Hepatocyte (in vitro differentiated cells): ENCODE measurements around the gene DPYD. TPM values are rescaled to one million over a fixed set of nuclear protein-coding genes. Genes with fewer than 3 reads are reported as not detected.

Source experiments
- DNase-seq: peaks from one replicate; pipeline ENCODE4 v3.0.0-alpha.2; 2016; ENCODE audit warnings: low spot score
- H2AFZ ChIP-seq: fragments of 200-600 bp; sonication (generic); 2 replicates; pipeline ENCODE4 v1.6.0; 2016; ENCODE audit warnings: antibody characterized with exemption, mild to moderate bottlenecking
- H3K27ac ChIP-seq: fragments of 200-600 bp; sonication (generic); 2 replicates; pipeline ENCODE4 v1.5.1; 2016; ENCODE audit warnings: mild to moderate bottlenecking
- H3K27me3 ChIP-seq: fragments of 200-600 bp; sonication (generic); 2 replicates; pipeline ENCODE4 v1.6.1; 2016
- H3K36me3 ChIP-seq: fragments of 200-600 bp; sonication (generic); replicated peaks from 2 replicates; pipeline ENCODE4 v1.5.1; 2016; ENCODE audit warnings: low read depth; ENCODE audit not compliant: insufficient read depth
- H3K4me1 ChIP-seq: fragments of 200-600 bp; sonication (generic); 2 replicates; pipeline ENCODE4 v1.5.1; 2016; ENCODE audit warnings: mild to moderate bottlenecking, moderate library complexity; ENCODE audit not compliant: insufficient read depth
- H3K4me2 ChIP-seq: fragments of 200-600 bp; sonication (generic); 2 replicates; pipeline ENCODE4 v1.6.0; 2016
- H3K4me3 ChIP-seq: fragments of 200-600 bp; sonication (generic); 2 replicates; pipeline ENCODE4 v1.5.1; 2016; ENCODE audit warnings: mild to moderate bottlenecking
- H3K79me2 ChIP-seq: fragments of 200-600 bp; sonication (generic); 2 replicates; pipeline ENCODE4 v1.6.0; 2017; ENCODE audit warnings: mild to moderate bottlenecking
- H3K9me2 ChIP-seq: fragments of 200-600 bp; sonication (generic); replicated peaks from 2 replicates; pipeline ENCODE4 v1.6.0; 2017; ENCODE audit warnings: mild to moderate bottlenecking; ENCODE audit not compliant: insufficient read depth
- H3K9me3 ChIP-seq: fragments of 200-600 bp; sonication (generic); 2 replicates; pipeline ENCODE4 v1.5.1; 2016; ENCODE audit warnings: low read depth, mild to moderate bottlenecking
- H4K20me1 ChIP-seq: fragments of 200-600 bp; sonication (generic); 2 replicates; pipeline ENCODE4 v1.6.0; 2016; ENCODE audit warnings: mild to moderate bottlenecking; ENCODE audit not compliant: insufficient read depth, poor library complexity, severe bottlenecking
- CTCF ChIP-seq: fragments of 200-600 bp; sonication (generic); IDR thresholded peaks from 2 replicates; pipeline ENCODE4 v1.5.1; 2016; ENCODE audit warnings: antibody characterized with exemption, mild to moderate bottlenecking; ENCODE audit not compliant: poor library complexity
- EZH2 ChIP-seq: fragments of 200-600 bp; sonication (generic); IDR thresholded peaks from 2 replicates; pipeline ENCODE4 v1.6.1; 2016; ENCODE audit warnings: antibody characterized with exemption, mild to moderate bottlenecking, borderline replicate concordance
- EZH2phosphoT487 ChIP-seq: fragments of 200-600 bp; sonication (generic); IDR thresholded peaks from one replicate; pipeline ENCODE4 v1.6.1; 2018; ENCODE audit warnings: antibody characterized with exemption, mild to moderate bottlenecking, low read depth, moderate library complexity; ENCODE audit not compliant: unreplicated experiment, severe bottlenecking
- WGBS: methylation state at CpG from one replicate; pipeline ENCODE4 v1.1.6; 2016; ENCODE audit warnings: low lambda C conversion rate; ENCODE audit errors: missing lambda C conversion rate; 5-methylcytosine and 5-hydroxymethylcytosine counted together
- polyA plus RNA-seq: library from polyadenylated mRNA; unstranded; fragments of >200 nt; fragmentation: Nextera tagmentation; extraction: Ambion mirVana; gene quantifications from 2 replicates; pipeline ENCODE4 v1.2.1, GENCODE V29; 2016
- total RNA-seq: library from RNA; depleted of rRNA; stranded (reverse); fragments of >200 nt; gene quantifications from 2 replicates; pipeline ENCODE4 v1.2.3, GENCODE V29; 2014

The DPYD gene
- total and polyA plus RNA-seq, 2 experiments from 2014 or later = 7.5 to 21.8 TPM

GRCh38 chr1:97082160-97082848 is 838.5 kb downstream of the DPYD start:
- DNase-seq = no peak
- no peaks in the 10 kb centered on the region for H4K20me1 ChIP-seq
- H3K9me2 ChIP-seq = no peaks in the 10 kb centered on the region
- H3K36me3 ChIP-seq = no peaks in the 10 kb centered on the region
- TF ChIP-seq EZH2phosphoT487 (no peak), CTCF (no peak), EZH2 (no peak)
- H3K4me3 ChIP-seq = no peak overlapping the region
- no peak overlapping the region for H3K27ac ChIP-seq
- H3K27me3 ChIP-seq = no peaks in the 10 kb centered on the region
- H3K79me2 ChIP-seq = no peaks in the 10 kb centered on the region
- H2AFZ ChIP-seq = no peak overlapping the region
- no peak overlapping the region for H3K4me2 ChIP-seq
- no peaks in the 10 kb centered on the region for H3K4me1 ChIP-seq
- WGBS = 52% methylated on average over 4 of the region's 4 CpGs
- H3K9me3 ChIP-seq = no peaks in the 10 kb centered on the region

GRCh38 chr1:97078872-97079271 is 842.0 kb downstream of the DPYD start:
- DNase-seq = no peak
- Histone ChIP-seq H3K4me2 (no peak overlapping the region), H3K27ac (no peak overlapping the region), H3K36me3 (no peaks in the 10 kb centered on the region), H3K27me3 (no peaks in the 10 kb centered on the region), H3K9me2 (no peaks in the 10 kb centered on the region), H2AFZ (no peak overlapping the region), H3K9me3 (no peaks in the 10 kb centered on the region), H3K4me3 (no peak overlapping the region), H4K20me1 (no peaks in the 10 kb centered on the region), H3K4me1 (no peaks in the 10 kb centered on the region), H3K79me2 (no peaks in the 10 kb centered on the region)
- no peak for TF ChIP-seq EZH2phosphoT487
- 85% methylated on average over 6 of the region's 6 CpGs for WGBS

- H3K4me3 ChIP-seq = no peak overlapping the region
- H3K79me2 ChIP-seq = no peaks in the 10 kb centered on the region
- no peaks in the 10 kb centered on the region for H3K4me1 ChIP-seq
- WGBS = 64% methylated on average over 2 of the region's 2 CpGs
- H3K9me2 ChIP-seq = no peaks in the 10 kb centered on the region
- no peaks in the 10 kb centered on the region for H3K27me3 ChIP-seq
- H4K20me1 ChIP-seq = no peaks in the 10 kb centered on the region
- TF ChIP-seq EZH2phosphoT487 (no peak), EZH2 (no peak), CTCF (no peak)
- no peak for DNase-seq
- H3K27ac ChIP-seq = no peak overlapping the region
- no peak overlapping the region for H2AFZ ChIP-seq
- no peaks in the 10 kb centered on the region for H3K36me3 ChIP-seq
- H3K9me3 ChIP-seq = no peaks in the 10 kb centered on the region
- H3K4me2 ChIP-seq = no peak overlapping the region
Observed at GRCh38 chr1:97077221-97077620, 843.6 kb downstream of the DPYD start.

- Histone ChIP-seq H3K27me3 (no peaks in the 10 kb centered on the region), H4K20me1 (no peaks in the 10 kb centered on the region), H3K4me3 (no peak overlapping the region), H3K27ac (no peak overlapping the region), H2AFZ (no peak overlapping the region), H3K79me2 (no peaks in the 10 kb centered on the region), H3K4me1 (no peaks in the 10 kb centered on the region), H3K9me3 (no peaks in the 10 kb centered on the region), H3K36me3 (no peaks in the 10 kb centered on the region), H3K4me2 (no peak overlapping the region), H3K9me2 (no peaks in the 10 kb centered on the region)
- no peak for DNase-seq
- WGBS = 86% methylated on average over 2 of the region's 2 CpGs
- no peak for TF ChIP-seq EZH2phosphoT487
- no peak for TF ChIP-seq EZH2
- no peak for TF ChIP-seq CTCF
Observed at GRCh38 chr1:97074771-97075170, 846.1 kb downstream of the DPYD start.
